ENCODE results near the gene ADIRF. TPM values are rescaled to one million over a fixed set of nuclear protein-coding genes. Genes with fewer than 3 reads are reported as not detected.
"Not testable (repeated sequence)": the region's sequence is repeated elsewhere in the genome, so short reads cannot be mapped to it uniquely, and the experiment has no call there.

ADIRF gene
- total RNA-seq: 100 to 1,000 TPM in 1 of 2 donors, 10 to 100 TPM in 1; 73.1 to 147 TPM
- long read RNA-seq, transcript ADIRF-201 (3 exons, 917 nt): major isoform, 23 of 26 reads
- long read RNA-seq, partial matches to known transcripts: 0 of 26 reads
- long read RNA-seq, other reads (novel, unspliced or antisense): 0 of 26 reads

GRCh38 chr10:86968271-86968993, at the start of gene ADIRF:
ADIRF (plus strand) TSS chr10:86968482; CDS start chr10:86968545, 63 bp downstream.
- DNase-seq (peak; percentile 76 to 81), ATAC-seq (peak; percentile 68)
- intact Hi-C loops (cut with DNase I, micrococcal nuclease): loop anchor here in 1 of 2 donors (10.0 kb wide), 1 partner anchor 284 kb away; no protein-coding TSS in a partner anchor

DNA sequence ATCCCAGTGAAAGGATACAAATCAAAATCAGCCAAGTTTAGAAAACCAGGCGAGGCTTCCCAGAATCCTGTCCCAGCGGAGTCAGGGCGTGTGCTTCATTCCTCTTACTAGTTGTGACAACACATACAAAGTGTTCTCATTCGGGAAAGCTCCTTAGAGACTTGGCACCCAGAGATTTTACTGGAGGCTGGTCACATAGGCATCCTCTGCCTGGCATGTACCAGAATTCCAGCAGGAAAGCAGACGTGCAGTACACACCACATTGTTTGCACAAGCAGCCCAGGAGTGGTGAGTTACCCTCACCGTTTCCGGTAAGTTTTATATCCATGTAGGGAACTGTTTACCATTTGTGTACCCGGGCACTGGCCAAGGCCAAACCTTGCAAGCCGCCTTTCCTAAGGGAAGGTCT, 45.7 kb upstream of the ADIRF start:
- intact Hi-C loops (cut with DNase I, micrococcal nuclease): no loop called here
- DNase-seq (peak; percentile 38 to 58), ATAC-seq (peak; percentile 98)

GRCh38 chr10:86929468-86930380, 38.6 kb upstream of the ADIRF start:
- no peak for DNase-seq
- intact Hi-C loops (cut with DNase I, micrococcal nuclease): no loop called here

GRCh38 chr10:86931872-86932271, 36.4 kb upstream of the ADIRF start:
- intact Hi-C loops (cut with DNase I, micrococcal nuclease): no loop called here
- peak; percentile 50 for ATAC-seq

More at GRCh38 chr10:86929468-86930380, 38.6 kb upstream of the ADIRF start:
- ATAC-seq: no peak

GRCh38 chr10:86932674-86933073, 35.6 kb upstream of the ADIRF start:
- intact Hi-C loops (cut with DNase I, micrococcal nuclease): no loop called here
- ATAC-seq (no peak), DNase-seq (no peak)

More at GRCh38 chr10:86931872-86932271, 36.4 kb upstream of the ADIRF start:
- DNase-seq: no peak

- intact Hi-C loops (cut with DNase I, micrococcal nuclease); DNase-seq; ATAC-seq: not testable (repeated sequence)
These were observed 34.0 kb upstream of the ADIRF start for GRCh38 chr10:86934162-86934711.

DNA sequence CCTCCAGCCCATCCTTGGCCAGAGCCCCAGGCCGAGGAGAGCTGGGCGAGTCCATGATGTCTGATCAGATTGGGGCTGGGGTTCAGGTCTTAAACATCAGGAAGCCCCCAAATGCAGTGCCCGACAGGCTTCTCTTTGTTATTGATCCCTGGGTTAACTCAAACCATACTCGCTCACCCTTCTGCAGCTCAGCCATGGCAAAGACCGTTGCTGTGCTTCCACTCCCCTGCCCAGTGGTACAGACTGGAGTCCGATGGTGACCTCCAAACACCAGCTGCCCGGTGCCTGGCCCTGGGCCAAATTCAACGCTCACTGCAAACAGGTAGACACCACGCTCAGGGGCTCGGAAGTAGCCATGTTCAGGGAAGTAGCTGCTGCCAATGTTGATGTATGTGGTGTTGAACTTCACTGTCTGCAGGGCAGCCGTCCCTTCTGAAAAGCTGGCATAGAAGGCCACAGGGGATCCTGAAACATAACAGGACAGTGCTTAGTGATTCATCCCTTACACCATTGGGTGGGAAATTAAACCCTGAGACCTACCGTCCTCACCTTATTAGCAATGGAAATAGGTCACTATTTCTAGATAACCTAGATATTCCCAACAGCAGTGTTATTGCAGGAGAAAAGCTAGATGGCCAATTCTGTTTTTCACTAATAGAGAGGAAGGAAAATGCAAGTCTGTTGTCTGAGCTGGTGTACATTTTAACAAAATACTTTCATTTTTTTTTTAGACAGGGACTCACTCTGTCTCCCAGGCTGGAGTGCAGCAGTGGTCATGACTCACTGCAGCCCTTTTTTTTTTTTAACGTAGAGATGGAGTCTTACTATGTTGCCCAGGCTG, 31.4 kb upstream of the ADIRF start:
- intact Hi-C loops (cut with DNase I, micrococcal nuclease): no loop called here
- DNase-seq (no peak), ATAC-seq (no peak)

DNA sequence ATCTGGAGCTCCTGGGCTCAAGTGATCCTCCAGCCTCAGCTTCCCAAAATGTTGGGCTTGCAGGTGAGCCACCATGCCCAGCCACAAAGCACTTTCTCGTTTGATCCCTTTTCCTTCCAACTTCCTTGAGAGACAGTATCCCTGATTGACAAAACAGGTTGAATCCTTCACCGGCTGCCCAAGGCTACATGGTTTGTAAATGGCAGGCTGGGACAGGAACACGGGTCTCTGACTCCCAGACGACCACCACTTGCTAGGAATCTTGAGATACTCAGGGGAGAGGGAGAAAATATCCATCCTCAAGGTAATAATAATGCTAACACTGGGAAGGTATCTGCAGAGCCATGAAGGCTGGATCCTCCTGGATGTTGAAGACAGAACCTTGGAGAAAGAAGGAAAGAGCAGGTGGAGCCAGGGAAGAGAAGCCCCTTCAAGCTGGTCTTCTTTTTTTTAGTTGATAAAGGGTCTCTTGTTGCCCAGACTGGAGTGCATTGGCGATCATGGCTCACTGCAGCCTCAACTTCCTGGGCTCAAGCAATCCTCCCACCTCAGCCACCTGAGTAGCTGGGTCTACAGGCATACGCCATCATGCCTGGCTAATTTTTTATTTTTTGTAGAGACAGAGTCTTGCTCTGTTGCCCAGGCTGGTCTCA, 30.7 kb upstream of the ADIRF start:
- intact Hi-C loops (cut with DNase I, micrococcal nuclease): no loop called here
- DNase-seq: no peak

DNA sequence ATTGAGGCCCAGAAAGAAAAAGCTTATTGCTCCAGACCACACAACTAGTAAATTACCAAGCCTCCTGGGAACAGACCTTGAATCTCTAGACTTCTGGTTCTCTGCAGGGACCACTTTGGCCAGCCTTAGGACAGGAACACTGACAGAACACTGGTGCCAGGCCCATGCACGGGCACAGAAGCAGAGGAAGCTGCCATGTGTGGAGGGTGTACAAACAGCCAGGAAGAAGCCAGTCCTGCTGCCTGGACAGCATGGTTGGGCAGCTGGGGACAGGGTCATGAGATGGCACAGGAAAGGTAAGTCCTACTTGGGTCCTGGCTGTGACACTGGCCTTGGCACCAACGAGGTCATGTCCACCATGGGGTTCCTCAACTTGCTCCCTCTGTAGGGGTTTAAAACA, 30.0 kb upstream of the ADIRF start:
- no peak for DNase-seq
- no peak for ATAC-seq
- intact Hi-C loops (cut with DNase I, micrococcal nuclease): no loop called here

More for the DNA sequence above, 30.7 kb upstream of the ADIRF start:
- no peak for ATAC-seq

DNA sequence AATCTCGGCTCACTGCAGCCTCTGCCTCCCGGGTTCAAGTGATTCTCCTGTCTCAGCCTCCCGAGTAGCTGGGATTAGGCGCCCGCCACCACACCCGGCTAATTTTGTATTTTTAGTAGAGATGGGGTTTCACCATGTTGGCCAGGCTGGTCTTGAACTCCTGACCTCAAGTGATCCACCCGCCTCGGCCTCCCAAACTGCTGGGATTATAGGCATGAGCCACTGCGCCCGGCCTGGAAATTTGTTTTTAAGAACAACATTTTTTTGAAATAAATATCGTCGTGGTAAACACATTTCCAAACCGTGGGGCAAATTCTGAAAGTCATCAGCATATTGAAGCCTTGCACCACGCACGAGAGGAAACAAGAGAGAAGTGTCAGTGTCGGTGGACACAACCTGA, 28.2 kb upstream of the ADIRF start:
- ATAC-seq; intact Hi-C loops (cut with DNase I, micrococcal nuclease); DNase-seq: not testable (repeated sequence)

GRCh38 chr10:86940677-86941076, 27.6 kb upstream of the ADIRF start:
- no peak for ATAC-seq
- no peak for DNase-seq
- intact Hi-C loops (cut with DNase I, micrococcal nuclease): no loop called here

DNA sequence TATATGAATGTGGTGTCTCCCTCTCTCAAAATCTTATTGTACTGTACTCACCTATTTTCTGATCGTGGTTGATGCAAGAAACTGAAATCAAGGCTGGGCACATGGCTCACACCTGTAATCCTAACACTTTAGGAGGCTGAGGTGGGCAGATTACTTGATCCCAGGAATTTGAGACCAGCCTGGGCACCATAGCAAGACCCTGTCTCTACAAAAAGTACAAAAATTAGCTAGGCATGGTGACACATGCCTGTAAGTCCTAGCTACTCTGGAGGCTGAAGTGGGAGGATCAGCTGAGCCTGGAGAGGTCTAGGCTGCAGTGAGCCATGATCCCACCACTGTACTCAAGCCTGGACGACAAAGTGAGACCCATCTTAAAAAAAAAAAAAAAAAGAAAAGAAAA, 26.9 kb upstream of the ADIRF start:
- no peak for DNase-seq
- ATAC-seq: no peak
- intact Hi-C loops (cut with DNase I, micrococcal nuclease): no loop called here

DNA sequence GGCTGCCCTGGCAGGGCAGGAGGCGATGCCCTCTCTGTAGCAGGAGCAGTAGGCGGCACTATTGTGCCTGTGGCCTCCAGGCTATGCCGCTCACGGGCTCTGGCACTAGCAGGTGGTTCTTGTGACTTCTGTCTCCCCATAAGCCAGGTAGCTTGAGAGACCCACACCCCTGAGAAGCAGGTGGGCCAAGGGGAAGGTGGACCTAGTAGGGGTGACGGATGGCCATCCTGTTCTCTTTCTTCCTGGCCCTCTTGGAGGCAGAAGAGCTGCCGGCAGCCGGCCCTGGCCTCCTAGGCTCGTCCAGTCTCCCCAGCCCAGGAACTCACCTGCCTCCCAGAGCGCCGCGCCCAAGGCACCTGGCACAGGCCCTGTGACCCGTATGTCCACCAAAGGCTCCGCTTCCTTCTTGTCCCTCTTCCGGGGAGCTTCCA, 26.3 kb upstream of the ADIRF start:
- ATAC-seq (peak; percentile 33), DNase-seq (no peak)
- intact Hi-C loops (cut with DNase I, micrococcal nuclease): no loop called here

DNA sequence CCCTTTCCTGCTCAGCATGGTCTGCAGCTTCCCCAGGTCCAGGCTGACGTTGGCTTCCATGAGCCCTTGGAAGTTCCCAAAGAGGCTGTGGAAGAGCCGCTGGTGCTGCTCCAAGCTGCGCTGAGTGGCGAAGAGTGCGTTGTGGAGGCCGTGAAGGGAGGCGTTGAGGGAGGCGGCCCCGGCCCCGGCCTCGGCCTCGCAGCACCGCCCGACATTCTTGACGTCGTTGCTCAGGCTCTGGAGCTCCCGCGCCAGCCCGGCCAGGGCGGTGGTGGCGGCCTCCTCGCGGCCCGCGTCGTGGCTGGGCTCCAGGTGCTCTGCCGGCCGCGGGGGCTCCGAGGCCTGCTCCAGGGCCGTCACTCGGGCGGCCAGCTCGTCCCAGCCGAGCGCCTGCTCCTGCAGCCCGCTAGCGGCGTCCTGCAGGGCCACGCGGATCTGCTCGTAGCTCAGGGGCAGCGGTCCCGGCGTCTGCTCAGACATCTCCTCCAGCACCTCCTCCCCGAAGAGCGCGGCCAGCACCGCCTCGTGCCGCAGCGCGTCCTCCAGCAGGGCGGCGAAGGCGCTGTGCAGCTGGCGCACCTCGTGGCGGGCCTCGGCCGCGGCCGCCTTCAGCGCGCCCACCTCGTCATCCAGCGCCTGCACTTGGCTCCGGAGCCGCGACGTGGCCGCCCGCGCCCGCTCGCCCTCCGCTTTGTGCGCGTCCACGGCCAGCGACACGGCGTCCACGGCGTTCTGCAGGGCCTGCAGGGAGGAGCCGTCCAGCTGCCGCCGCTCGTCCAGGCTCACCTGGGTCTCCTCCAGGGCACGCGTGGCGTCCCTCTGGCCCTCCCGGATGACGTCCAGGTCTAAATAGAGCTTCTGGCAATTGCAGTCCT, 25.6 kb upstream of the ADIRF start:
- ATAC-seq (peak; percentile 25), DNase-seq (no peak)
- intact Hi-C loops (cut with DNase I, micrococcal nuclease): no loop called here

DNA sequence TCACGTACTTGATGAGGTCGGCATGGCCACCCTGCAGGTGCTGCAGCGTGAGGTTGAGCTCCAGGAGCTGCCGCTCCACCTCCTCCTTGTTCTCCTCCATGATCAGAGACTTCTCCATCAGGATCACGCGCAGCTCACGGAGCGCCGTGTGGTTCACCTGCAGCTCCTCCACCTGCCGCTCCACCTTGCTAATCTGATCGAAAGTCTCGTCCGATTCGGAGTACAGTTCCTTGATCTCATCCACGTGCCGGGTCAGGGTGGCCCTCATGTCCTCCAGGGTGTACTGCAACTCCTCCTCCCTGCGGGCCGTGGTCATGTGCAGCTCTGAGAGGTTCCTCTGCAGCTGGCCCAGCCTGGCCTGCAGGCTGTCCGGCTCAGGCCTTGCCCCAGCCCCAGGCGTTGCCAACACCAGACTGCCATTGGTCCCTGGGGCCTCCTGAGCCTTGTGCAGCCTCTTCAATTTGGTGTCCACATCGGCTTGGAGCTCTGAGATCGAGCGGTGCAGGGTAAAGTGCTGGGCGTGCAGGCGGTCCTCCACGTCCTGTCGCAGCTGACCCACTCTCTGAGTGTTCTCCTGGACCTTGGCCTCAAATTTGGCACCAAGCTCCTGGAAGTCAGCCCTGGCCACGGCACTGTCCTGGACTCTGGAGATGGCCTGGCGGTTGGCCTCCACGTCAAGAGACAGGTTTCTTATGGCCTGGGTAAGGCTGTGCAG, 24.8 kb upstream of the ADIRF start:
- no peak for ATAC-seq
- DNase-seq: no peak
- intact Hi-C loops (cut with DNase I, micrococcal nuclease): no loop called here

DNA sequence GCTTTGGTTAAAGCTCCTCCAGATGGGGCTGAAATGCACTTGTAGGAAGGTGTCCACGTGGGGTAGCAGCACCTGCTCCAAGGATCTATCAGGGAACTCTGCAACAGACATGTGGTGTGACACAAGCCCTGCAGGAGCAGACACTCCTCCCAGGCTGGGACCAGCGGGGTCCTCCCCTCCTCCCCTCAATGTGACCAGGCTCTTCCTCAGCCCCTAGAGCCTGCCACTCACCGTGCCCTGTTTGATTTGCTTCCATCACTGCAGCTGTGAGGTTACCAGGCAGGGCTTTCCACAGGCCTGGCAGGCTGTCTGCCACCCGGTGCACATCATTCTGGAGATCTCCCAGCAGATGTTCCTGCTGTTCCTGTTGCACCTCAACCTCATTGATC, 24.3 kb upstream of the ADIRF start:
- ATAC-seq: no peak
- intact Hi-C loops (cut with DNase I, micrococcal nuclease): no loop called here
- DNase-seq: no peak
